ENCODE results near the gene DNHD1.

Gene DNHD1

DNA sequence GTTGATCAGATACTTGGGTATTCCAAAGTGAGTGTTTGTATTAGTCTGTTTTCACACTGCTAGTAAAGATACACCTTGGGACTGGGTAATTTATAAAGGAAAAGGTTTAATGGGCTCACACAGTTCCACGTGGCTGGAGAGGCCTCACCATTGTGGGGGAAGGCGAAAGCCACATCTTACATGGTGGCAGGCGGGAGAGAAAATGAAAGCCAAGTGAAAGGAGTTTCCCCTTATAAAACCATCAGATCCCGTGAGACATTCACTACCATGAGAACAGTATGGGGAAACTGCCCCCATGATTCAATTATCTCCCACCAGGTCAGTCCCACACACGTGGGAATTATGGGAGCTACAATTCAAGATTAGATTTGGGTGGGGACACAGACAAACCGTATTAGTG, 8.7 kb upstream of the DNHD1 start:
- Histone ChIP-seq H3K4me3 (replicated peaks; ENCODE audit: insufficient read depth, low read length) (no peak overlapping the region), H3K27me3 (ENCODE audit: insufficient read depth, poor library complexity, severe bottlenecking) (no peaks in the 10 kb centered on the region), H3K27ac (replicated peaks) (no peak overlapping the region)
- no peak for TF ChIP-seq GABPA (IDR thresholded peaks at IDR 0.05; ENCODE audit: low read depth)
- TF ChIP-seq, protein P1, sequence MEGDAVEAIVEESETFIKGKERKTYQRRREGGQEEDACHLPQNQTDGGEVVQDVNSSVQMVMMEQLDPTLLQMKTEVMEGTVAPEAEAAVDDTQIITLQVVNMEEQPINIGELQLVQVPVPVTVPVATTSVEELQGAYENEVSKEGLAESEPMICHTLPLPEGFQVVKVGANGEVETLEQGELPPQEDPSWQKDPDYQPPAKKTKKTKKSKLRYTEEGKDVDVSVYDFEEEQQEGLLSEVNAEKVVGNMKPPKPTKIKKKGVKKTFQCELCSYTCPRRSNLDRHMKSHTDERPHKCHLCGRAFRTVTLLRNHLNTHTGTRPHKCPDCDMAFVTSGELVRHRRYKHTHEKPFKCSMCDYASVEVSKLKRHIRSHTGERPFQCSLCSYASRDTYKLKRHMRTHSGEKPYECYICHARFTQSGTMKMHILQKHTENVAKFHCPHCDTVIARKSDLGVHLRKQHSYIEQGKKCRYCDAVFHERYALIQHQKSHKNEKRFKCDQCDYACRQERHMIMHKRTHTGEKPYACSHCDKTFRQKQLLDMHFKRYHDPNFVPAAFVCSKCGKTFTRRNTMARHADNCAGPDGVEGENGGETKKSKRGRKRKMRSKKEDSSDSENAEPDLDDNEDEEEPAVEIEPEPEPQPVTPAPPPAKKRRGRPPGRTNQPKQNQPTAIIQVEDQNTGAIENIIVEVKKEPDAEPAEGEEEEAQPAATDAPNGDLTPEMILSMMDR (IDR thresholded peaks at IDR 0.05; ENCODE audit: insufficient read depth, low read length) = no peak
- TF ChIP-seq SPI1 (IDR thresholded peaks at IDR 0.05; ENCODE audit: borderline replicate concordance, low read depth) = no peak
- no peak for TF ChIP-seq POLR2AphosphoS5 (IDR thresholded peaks at IDR 0.05; ENCODE audit: low read depth)
- TF ChIP-seq, protein P2, sequence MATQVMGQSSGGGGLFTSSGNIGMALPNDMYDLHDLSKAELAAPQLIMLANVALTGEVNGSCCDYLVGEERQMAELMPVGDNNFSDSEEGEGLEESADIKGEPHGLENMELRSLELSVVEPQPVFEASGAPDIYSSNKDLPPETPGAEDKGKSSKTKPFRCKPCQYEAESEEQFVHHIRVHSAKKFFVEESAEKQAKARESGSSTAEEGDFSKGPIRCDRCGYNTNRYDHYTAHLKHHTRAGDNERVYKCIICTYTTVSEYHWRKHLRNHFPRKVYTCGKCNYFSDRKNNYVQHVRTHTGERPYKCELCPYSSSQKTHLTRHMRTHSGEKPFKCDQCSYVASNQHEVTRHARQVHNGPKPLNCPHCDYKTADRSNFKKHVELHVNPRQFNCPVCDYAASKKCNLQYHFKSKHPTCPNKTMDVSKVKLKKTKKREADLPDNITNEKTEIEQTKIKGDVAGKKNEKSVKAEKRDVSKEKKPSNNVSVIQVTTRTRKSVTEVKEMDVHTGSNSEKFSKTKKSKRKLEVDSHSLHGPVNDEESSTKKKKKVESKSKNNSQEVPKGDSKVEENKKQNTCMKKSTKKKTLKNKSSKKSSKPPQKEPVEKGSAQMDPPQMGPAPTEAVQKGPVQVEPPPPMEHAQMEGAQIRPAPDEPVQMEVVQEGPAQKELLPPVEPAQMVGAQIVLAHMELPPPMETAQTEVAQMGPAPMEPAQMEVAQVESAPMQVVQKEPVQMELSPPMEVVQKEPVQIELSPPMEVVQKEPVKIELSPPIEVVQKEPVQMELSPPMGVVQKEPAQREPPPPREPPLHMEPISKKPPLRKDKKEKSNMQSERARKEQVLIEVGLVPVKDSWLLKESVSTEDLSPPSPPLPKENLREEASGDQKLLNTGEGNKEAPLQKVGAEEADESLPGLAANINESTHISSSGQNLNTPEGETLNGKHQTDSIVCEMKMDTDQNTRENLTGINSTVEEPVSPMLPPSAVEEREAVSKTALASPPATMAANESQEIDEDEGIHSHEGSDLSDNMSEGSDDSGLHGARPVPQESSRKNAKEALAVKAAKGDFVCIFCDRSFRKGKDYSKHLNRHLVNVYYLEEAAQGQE (IDR thresholded peaks at IDR 0.05; ENCODE audit: insufficient replicate concordance, low read depth) = no peak
- no peak for DNase-seq (ENCODE audit: low read depth in 1 of 2, low spot score in 1 of 2)

DNA sequence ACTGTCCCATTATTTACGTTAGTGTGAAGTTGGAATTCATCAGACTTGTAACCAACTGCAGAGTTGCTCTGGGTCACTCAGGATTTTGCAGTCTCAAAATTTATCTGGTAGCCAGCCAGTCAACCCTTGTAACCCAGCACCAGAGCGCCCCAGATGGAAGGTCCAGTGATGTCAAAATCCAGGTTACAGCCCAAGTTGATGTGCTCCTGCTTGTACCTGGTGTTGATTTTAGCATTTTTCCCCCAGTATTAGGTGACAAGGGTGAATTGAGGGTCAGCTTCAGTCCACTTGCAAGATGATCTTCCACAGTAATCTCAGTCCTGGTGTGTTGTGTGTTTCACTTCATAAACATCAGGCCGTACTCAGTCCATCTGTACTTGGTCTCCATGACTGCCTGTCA, 8.3 kb upstream of the DNHD1 start:
- DNase-seq (ENCODE audit: low read depth in 1 of 2, low spot score in 1 of 2) = no peak
- TF ChIP-seq, protein P1 (IDR thresholded peaks at IDR 0.05; ENCODE audit: insufficient read depth, low read length) = no peak
- TF ChIP-seq SPI1 (IDR thresholded peaks at IDR 0.05; ENCODE audit: borderline replicate concordance, low read depth) = no peak
- TF ChIP-seq, protein P2 (IDR thresholded peaks at IDR 0.05; ENCODE audit: insufficient replicate concordance, low read depth) = no peak
- no peak for TF ChIP-seq POLR2AphosphoS5 (IDR thresholded peaks at IDR 0.05; ENCODE audit: low read depth)
- Histone ChIP-seq H3K27me3 (ENCODE audit: insufficient read depth, poor library complexity, severe bottlenecking) (no peaks in the 10 kb centered on the region), H3K4me3 (replicated peaks; ENCODE audit: insufficient read depth, low read length) (no peak overlapping the region), H3K27ac (replicated peaks) (no peak overlapping the region)

DNA sequence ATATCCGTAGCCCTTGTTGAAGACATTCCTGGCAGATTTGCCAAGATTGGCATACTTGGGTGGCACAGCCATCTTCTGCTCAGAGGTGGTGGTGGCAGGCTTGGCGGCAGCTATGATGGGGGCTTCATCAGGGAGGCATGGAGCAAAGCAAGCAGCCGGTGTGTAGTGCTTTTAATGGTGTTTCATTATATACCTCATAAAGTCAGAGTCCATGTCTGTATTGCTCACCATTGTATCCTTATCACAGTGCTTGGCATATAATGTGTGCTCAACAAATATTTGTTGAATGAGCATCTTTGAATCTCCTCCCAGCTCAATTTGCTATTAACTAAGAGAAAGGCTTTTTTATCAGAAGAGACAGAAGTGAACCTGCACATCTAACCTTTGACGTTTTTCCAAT, 7.8 kb upstream of the DNHD1 start:
- H3K27ac ChIP-seq (replicated peaks) = no peak overlapping the region
- no peak for DNase-seq (ENCODE audit: low read depth in 1 of 2, low spot score in 1 of 2)
- H3K27me3 ChIP-seq (ENCODE audit: insufficient read depth, poor library complexity, severe bottlenecking) = no peaks in the 10 kb centered on the region
- TF ChIP-seq POLR2AphosphoS5 (IDR thresholded peaks at IDR 0.05; ENCODE audit: low read depth) = no peak
- no peak for TF ChIP-seq SPI1 (IDR thresholded peaks at IDR 0.05; ENCODE audit: borderline replicate concordance, low read depth)
- H3K4me3 ChIP-seq (replicated peaks; ENCODE audit: insufficient read depth, low read length) = no peak overlapping the region

DNA sequence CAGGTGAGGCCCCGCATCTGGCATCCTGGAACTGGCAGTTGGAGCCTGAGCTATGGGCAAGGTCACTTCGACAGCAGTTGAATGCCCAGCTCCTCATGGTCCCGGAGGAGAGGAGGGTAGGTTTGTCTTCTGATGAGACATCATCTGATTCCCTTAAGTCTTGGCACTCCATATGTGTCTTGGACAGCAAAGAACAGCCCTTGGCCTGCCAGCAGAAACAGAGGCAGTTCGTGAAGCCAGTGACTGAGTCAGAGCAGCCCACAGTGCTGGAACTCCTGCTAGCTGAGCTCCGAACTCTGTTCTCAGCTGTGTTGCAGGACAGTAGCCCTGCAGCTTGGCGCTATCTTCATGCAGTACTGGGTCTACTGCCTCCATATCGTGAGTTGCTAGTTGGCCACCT, 1.0 kb downstream of the DNHD1 start:
- Histone ChIP-seq H3K4me3 (replicated peaks; ENCODE audit: insufficient read depth, low read length) (no peak overlapping the region), H3K27me3 (ENCODE audit: insufficient read depth, poor library complexity, severe bottlenecking) (no peaks in the 10 kb centered on the region), H3K27ac (replicated peaks) (no peak overlapping the region)
- no peak for TF ChIP-seq POLR2AphosphoS5 (IDR thresholded peaks at IDR 0.05; ENCODE audit: low read depth)
- TF ChIP-seq, protein P2 (IDR thresholded peaks at IDR 0.05; ENCODE audit: insufficient replicate concordance, low read depth) = no peak
- no peak for TF ChIP-seq SPI1 (IDR thresholded peaks at IDR 0.05; ENCODE audit: borderline replicate concordance, low read depth)
- TF ChIP-seq GABPA (IDR thresholded peaks at IDR 0.05; ENCODE audit: low read depth) = no peak
- TF ChIP-seq, protein P1 (IDR thresholded peaks at IDR 0.05; ENCODE audit: insufficient read depth, low read length) = no peak
- no peak for DNase-seq (ENCODE audit: low read depth in 1 of 2, low spot score in 1 of 2)
